HepG2 (cell line): ENCODE data around the gene ZNF628.

Experiments used
- BHLHE40 ChIP-seq: IDR thresholded peaks from 2 replicates; pipeline ENCODE4 v1.6.1; 2011; ENCODE audit warnings: low read length, improper control_type of control experiment
- DR1 ChIP-seq: sonication (generic); formaldehyde crosslinking; IDR thresholded peaks from 2 replicates; pipeline ENCODE4 v1.8.0; 2021; ENCODE audit warnings: mild to moderate bottlenecking, missing genetic modification reagents, inconsistent platforms
- ESRRA ChIP-seq: sonication (generic); formaldehyde crosslinking; IDR thresholded peaks from 2 replicates; pipeline ENCODE4 v1.5.1; 2020; ENCODE audit warnings: mild to moderate bottlenecking, low read depth, missing genetic modification reagents
- JDP2 ChIP-seq: sonication (generic); formaldehyde crosslinking; IDR thresholded peaks from 2 replicates; pipeline ENCODE4 v1.8.1; 2022; ENCODE audit warnings: missing genetic modification reagents, borderline replicate concordance
- JUN ChIP-seq: sonication (generic); formaldehyde crosslinking; IDR thresholded peaks from 2 replicates; pipeline ENCODE4 v1.4.0; 2020; ENCODE audit warnings: mild to moderate bottlenecking, missing genetic modification reagents
- POLR2A ChIP-seq, 2 experiments: IDR thresholded peaks; 2 replicates each; pipeline ENCODE4 v1.6.1; 2011; ENCODE audit warnings: low read depth in 2 of 2, low read length in 2 of 2, mild to moderate bottlenecking in 1 of 2, moderate library complexity in 1 of 2; ENCODE audit not compliant: insufficient read depth in 1 of 2
- REST ChIP-seq, 2 experiments: IDR thresholded peaks; 2 replicates each; pipeline ENCODE4 v1.6.1; 2011 to 2012; ENCODE audit warnings: low read length in 2 of 2, borderline replicate concordance in 1 of 2, low read depth in 1 of 2, mild to moderate bottlenecking in 1 of 2, moderate library complexity in 1 of 2
- SP1 ChIP-seq, 2 experiments: fragments of 450-650 bp in 1 of 2; sonication (generic) in 1 of 2; formaldehyde crosslinking in 1 of 2; IDR thresholded peaks; 2 replicates each; pipeline versions ENCODE4 v1.4.0 to v1.6.1; 2016 to 2020; ENCODE audit warnings: missing genetic modification reagents in 1 of 2
- ZBTB26 ChIP-seq: IDR thresholded peaks from 2 replicates; pipeline ENCODE4 v1.6.1; 2016; ENCODE audit warnings: missing compliant biosample characterization, missing genetic modification reagents, borderline replicate concordance
- TF ChIP-seq, protein P1 (sequence below): sonication (generic); formaldehyde crosslinking; IDR thresholded peaks from 2 replicates; pipeline ENCODE4 v1.5.0; 2020; ENCODE audit warnings: mild to moderate bottlenecking, missing genetic modification reagents, moderate library complexity
- TF ChIP-seq, protein P2 (sequence below): sonication (generic); formaldehyde crosslinking; IDR thresholded peaks from 2 replicates; pipeline ENCODE4 v1.8.1; 2023; ENCODE audit warnings: missing genetic modification reagents, inconsistent platforms, borderline replicate concordance
- TF ChIP-seq, protein P3 (sequence below): sonication (generic); formaldehyde crosslinking; IDR thresholded peaks from 2 replicates; pipeline ENCODE4 v1.5.0; 2020; ENCODE audit warnings: mild to moderate bottlenecking, missing genetic modification reagents

GRCh38 chr19:55443045-55443823 is 33.2 kb upstream of the ZNF628 start, which contains the start of gene SHISA7:
- TF ChIP-seq DR1 (no peak), POLR2A (IDR thresholded peaks at IDR 0.05; ENCODE audit: insufficient read depth in 1 of 2, low read depth in 2 of 2, low read length in 2 of 2) (no peak), ZBTB26 (CRISPR knock-in tag) (no peak), REST (IDR thresholded peaks at IDR 0.05; ENCODE audit: borderline replicate concordance in 1 of 2, low read depth in 1 of 2, low read length in 2 of 2) (no peak), ESRRA (CRISPR knock-in tag) (no peak), SP1 (IDR thresholded peaks at IDR 0.05) (no peak), SP1 (CRISPR knock-in tag; IDR thresholded peaks at IDR 0.05) (no peak), JDP2 (no peak), JUN (CRISPR knock-in tag) (no peak), BHLHE40 (no peak)
- TF ChIP-seq, protein P1, sequence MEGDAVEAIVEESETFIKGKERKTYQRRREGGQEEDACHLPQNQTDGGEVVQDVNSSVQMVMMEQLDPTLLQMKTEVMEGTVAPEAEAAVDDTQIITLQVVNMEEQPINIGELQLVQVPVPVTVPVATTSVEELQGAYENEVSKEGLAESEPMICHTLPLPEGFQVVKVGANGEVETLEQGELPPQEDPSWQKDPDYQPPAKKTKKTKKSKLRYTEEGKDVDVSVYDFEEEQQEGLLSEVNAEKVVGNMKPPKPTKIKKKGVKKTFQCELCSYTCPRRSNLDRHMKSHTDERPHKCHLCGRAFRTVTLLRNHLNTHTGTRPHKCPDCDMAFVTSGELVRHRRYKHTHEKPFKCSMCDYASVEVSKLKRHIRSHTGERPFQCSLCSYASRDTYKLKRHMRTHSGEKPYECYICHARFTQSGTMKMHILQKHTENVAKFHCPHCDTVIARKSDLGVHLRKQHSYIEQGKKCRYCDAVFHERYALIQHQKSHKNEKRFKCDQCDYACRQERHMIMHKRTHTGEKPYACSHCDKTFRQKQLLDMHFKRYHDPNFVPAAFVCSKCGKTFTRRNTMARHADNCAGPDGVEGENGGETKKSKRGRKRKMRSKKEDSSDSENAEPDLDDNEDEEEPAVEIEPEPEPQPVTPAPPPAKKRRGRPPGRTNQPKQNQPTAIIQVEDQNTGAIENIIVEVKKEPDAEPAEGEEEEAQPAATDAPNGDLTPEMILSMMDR = no peak
- TF ChIP-seq, protein P2, sequence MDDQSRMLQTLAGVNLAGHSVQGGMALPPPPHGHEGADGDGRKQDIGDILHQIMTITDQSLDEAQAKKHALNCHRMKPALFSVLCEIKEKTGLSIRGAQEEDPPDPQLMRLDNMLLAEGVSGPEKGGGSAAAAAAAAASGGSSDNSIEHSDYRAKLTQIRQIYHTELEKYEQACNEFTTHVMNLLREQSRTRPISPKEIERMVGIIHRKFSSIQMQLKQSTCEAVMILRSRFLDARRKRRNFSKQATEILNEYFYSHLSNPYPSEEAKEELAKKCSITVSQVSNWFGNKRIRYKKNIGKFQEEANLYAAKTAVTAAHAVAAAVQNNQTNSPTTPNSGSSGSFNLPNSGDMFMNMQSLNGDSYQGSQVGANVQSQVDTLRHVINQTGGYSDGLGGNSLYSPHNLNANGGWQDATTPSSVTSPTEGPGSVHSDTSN (CRISPR knock-in tag) = no peak
- TF ChIP-seq, protein P3, sequence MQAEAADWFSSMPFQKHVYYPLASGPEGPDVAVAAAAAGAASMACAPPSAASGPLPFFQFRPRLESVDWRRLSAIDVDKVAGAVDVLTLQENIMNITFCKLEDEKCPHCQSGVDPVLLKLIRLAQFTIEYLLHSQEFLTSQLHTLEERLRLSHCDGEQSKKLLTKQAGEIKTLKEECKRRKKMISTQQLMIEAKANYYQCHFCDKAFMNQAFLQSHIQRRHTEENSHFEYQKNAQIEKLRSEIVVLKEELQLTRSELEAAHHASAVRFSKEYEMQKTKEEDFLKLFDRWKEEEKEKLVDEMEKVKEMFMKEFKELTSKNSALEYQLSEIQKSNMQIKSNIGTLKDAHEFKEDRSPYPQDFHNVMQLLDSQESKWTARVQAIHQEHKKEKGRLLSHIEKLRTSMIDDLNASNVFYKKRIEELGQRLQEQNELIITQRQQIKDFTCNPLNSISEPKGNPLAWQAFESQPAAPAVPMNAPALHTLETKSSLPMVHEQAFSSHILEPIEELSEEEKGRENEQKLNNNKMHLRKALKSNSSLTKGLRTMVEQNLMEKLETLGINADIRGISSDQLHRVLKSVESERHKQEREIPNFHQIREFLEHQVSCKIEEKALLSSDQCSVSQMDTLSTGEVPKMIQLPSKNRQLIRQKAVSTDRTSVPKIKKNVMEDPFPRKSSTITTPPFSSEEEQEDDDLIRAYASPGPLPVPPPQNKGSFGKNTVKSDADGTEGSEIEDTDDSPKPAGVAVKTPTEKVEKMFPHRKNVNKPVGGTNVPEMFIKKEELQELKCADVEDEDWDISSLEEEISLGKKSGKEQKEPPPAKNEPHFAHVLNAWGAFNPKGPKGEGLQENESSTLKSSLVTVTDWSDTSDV (CRISPR knock-in tag) = no peak
